Esophagus muscularis mucosa (tissue), 4 donors: ENCODE measurements around the gene ZRANB3. TPM values are rescaled to one million over a fixed set of nuclear protein-coding genes. Genes with fewer than 3 reads are reported as not detected.
"Not testable (repeated sequence)": the region's sequence is repeated elsewhere in the genome, so short reads cannot be mapped to it uniquely, and the experiment has no call there.

ENCODE experiments used
- DNase-seq: peaks from one replicate; pipeline ENCODE4 v3.0.0-alpha.2; 2017; ENCODE audit errors: extremely low spot score
- H3K27ac ChIP-seq, 4 donors: fragments of 200-600 bp; sonication (generic); replicated peaks in 1 of 4; 1 replicate in 3 of 4; 2 replicates in 1 of 4; pipeline ENCODE4 v1.5.1; 2016 to 2019; ENCODE audit warnings: mild to moderate bottlenecking in 1 of 4
- H3K27me3 ChIP-seq, 4 donors: fragments of 200-600 bp; sonication (generic); one replicate each; pipeline versions ENCODE4 v1.5.1 to v1.6.0; 2016 to 2019
- H3K36me3 ChIP-seq, 4 donors: fragments of 200-600 bp; sonication (generic); one replicate each; pipeline ENCODE4 v1.5.1; 2016 to 2019
- H3K4me1 ChIP-seq, 4 donors: fragments of 200-600 bp; sonication (generic); one replicate each; pipeline ENCODE4 v1.5.1; 2016 to 2019
- H3K4me3 ChIP-seq, 4 donors: fragments of 200-600 bp; sonication (generic); 1 replicate in 2 of 4; 2 replicates in 2 of 4; pipeline ENCODE4 v1.5.1; 2016 to 2019; ENCODE audit warnings: mild to moderate bottlenecking in 4 of 4, moderate library complexity in 1 of 4
- H3K9me3 ChIP-seq, 4 donors: fragments of 200-600 bp; sonication (generic); 1 replicate in 3 of 4; 2 replicates in 1 of 4; pipeline ENCODE4 v1.5.1; 2016 to 2019
- CTCF ChIP-seq, 3 experiments: fragments of 200-600 bp in 2 of 3; fragments of 450-650 bp in 1 of 3; sonication (generic) in 2 of 3; IDR thresholded peaks; one replicate each; pipeline ENCODE4 v1.5.1; 2017 to 2019; ENCODE audit warnings: antibody characterized with exemption in 3 of 3, mild to moderate bottlenecking in 2 of 3, moderate library complexity in 1 of 3
- EP300 ChIP-seq: sonication (generic); formaldehyde crosslinking; IDR thresholded peaks from one replicate; pipeline ENCODE4 v1.6.1; 2017; ENCODE audit warnings: antibody characterized with exemption
- POLR2A ChIP-seq: fragments of 450-650 bp; IDR thresholded peaks from one replicate; pipeline ENCODE4 v1.6.1; 2017; ENCODE audit warnings: antibody characterized with exemption, moderate library complexity, mild to moderate bottlenecking, low read depth
- POLR2AphosphoS5 ChIP-seq, 2 donors: sonication (generic); formaldehyde crosslinking; IDR thresholded peaks; one replicate each; pipeline ENCODE4 v1.6.1; 2017; ENCODE audit warnings: antibody characterized with exemption in 2 of 2
- WGBS: methylation state at CpG from one replicate; pipeline ENCODE4 v1.1.5; 2018; 5-methylcytosine and 5-hydroxymethylcytosine counted together
- intact Hi-C: fragments of 100-400 bp; cut with DNase I; formaldehyde crosslinking; loops from one replicate; pipeline ENCODE4 v1.15.1; 2023
- small RNA-seq, 3 donors: library from RNA; depleted of rRNA; stranded (forward); fragments of <200 nt; gene quantifications; one replicate each; pipeline ENCODE3, GENCODE V24; 2016
- total RNA-seq, 4 donors: library from RNA; depleted of rRNA; stranded (reverse); fragments of >200 nt; gene quantifications; one replicate each; pipeline versions ENCODE4 v1.1.0 to v1.2.1, GENCODE V29; 2016

The ZRANB3 gene
- total RNA-seq, 4 donors from 2014 or later: 1.8 to 4.6 (median 2.9) TPM

GRCh38 chr2:135093670-135094330 is 437.2 kb downstream of the ZRANB3 start:
- H3K27ac ChIP-seq: no peak overlapping the region
- 94% methylated on average over 3 of the region's 3 CpGs for WGBS
- H3K4me3 ChIP-seq: no peak overlapping the region
- no peaks in the 10 kb centered on the region for H3K4me1 ChIP-seq
- H3K27me3 ChIP-seq: no peaks in the 10 kb centered on the region
- intact Hi-C loops: no loop called here
- H3K36me3 ChIP-seq: peaks cover 0 to 42% (median 30%) of the 10 kb centered on the region in 4 donors
- no peaks in the 10 kb centered on the region for H3K9me3 ChIP-seq
- TF ChIP-seq EP300 (no peak), POLR2AphosphoS5 (IDR thresholded peaks at IDR 0.05) (no peak), CTCF (IDR thresholded peaks at IDR 0.05) (no peak), POLR2A (no peak)
- no peak for DNase-seq

- Histone ChIP-seq H3K36me3 (peaks cover 0 to 42% (median 30%) of the 10 kb centered on the region in 4 donors), H3K27me3 (no peaks in the 10 kb centered on the region), H3K27ac (no peak overlapping the region), H3K4me1 (peaks cover 0 to under 1% (median under 1%) of the 10 kb centered on the region in 4 donors), H3K4me3 (no peak overlapping the region), H3K9me3 (no peaks in the 10 kb centered on the region)
- TF ChIP-seq POLR2AphosphoS5 (IDR thresholded peaks at IDR 0.05): no peak
- DNase-seq: no peak
- intact Hi-C loops: no loop called here
Observed at GRCh38 chr2:135093193-135093592, 437.8 kb downstream of the ZRANB3 start.

GRCh38 chr2:135091681-135092080 is 439.3 kb downstream of the ZRANB3 start:
- 85% methylated on average over 1 of the region's 1 CpG for WGBS
- Histone ChIP-seq H3K36me3 (peaks cover 0 to 38% (median 29%) of the 10 kb centered on the region in 4 donors), H3K4me1 (peaks cover 0 to 7% (median 3%) of the 10 kb centered on the region in 4 donors), H3K27me3 (no peaks in the 10 kb centered on the region), H3K9me3 (no peaks in the 10 kb centered on the region), H3K4me3 (no peak overlapping the region), H3K27ac (no peak overlapping the region)
- intact Hi-C loops: no loop called here
- TF ChIP-seq POLR2AphosphoS5 (IDR thresholded peaks at IDR 0.05): no peak
- no peak for TF ChIP-seq CTCF (IDR thresholded peaks at IDR 0.05)
- TF ChIP-seq EP300: no peak
- TF ChIP-seq POLR2A: no peak
- DNase-seq: no peak

GRCh38 chr2:135089597-135089996 is 441.4 kb downstream of the ZRANB3 start:
- 99% methylated on average over 4 of the region's 4 CpGs for WGBS
- H3K4me3 ChIP-seq, intact Hi-C loops, DNase-seq, H3K27me3 ChIP-seq, H3K4me1 ChIP-seq, H3K9me3 ChIP-seq, H3K27ac ChIP-seq: not testable (repeated sequence)
- H3K36me3 ChIP-seq: peaks cover 0 to 23% (median 18%) of the 10 kb centered on the region in 4 donors

Small RNA genes within 50 kb of the gene (small RNA-seq; reads per million reads assigned to genes)
- 0 to 1.0 (median 0.56) reads per million in 3 donors for gene SNORA40B

Other genes starting within 250 kb of the ZRANB3 start
- 10 to 100 TPM; 13.1 to 56.6 (median 19.6) TPM for gene R3HDM1, start 266 bp upstream of the ZRANB3 start, total RNA-seq
- gene UBXN4, start 210.6 kb upstream of the ZRANB3 start, total RNA-seq: 10 to 100 TPM; 45.5 to 54.4 (median 51.1) TPM